Osteoblast (primary cell): ENCODE data around the gene TNFRSF1A. TPM values are rescaled to one million over a fixed set of nuclear protein-coding genes. Genes with fewer than 3 reads are reported as not detected.
A peak's percentile ranks its signal among the peaks of the same experiment; 100 is the strongest.

ENCODE experiments used
- DNase-seq: peaks from one replicate; pipeline ENCODE4 v3.0.0; 2011; ENCODE audit warnings: low spot score, mixed read lengths; ENCODE audit not compliant: insufficient read length; ENCODE audit errors: missing footprints
- H2AFZ ChIP-seq: 2 replicates; pipeline ENCODE4 v1.6.0; 2011; ENCODE audit warnings: mild to moderate bottlenecking, low read length
- H3K27ac ChIP-seq: 2 replicates; pipeline ENCODE4 v1.5.1; 2011; ENCODE audit warnings: mild to moderate bottlenecking, low read depth, low read length, moderate library complexity
- H3K27me3 ChIP-seq: 2 replicates; pipeline ENCODE4 v1.6.0; 2012; ENCODE audit warnings: mild to moderate bottlenecking, control low read depth, inconsistent platforms, low read length, moderate library complexity; ENCODE audit not compliant: insufficient read depth
- H3K36me3 ChIP-seq: 2 replicates; pipeline ENCODE4 v1.5.1; 2011; ENCODE audit warnings: mild to moderate bottlenecking, low read length, control low read depth, moderate library complexity; ENCODE audit not compliant: insufficient read depth
- H3K4me1 ChIP-seq: 2 replicates; pipeline ENCODE4 v1.5.1; 2011; ENCODE audit warnings: mild to moderate bottlenecking, low read length, control low read depth, moderate library complexity; ENCODE audit not compliant: insufficient read depth
- H3K4me2 ChIP-seq: 2 replicates; pipeline ENCODE4 v1.6.0; 2011; ENCODE audit warnings: mild to moderate bottlenecking, low read length; ENCODE audit not compliant: insufficient read depth
- H3K4me3 ChIP-seq: fragments of 200-600 bp; sonication (generic); 3 replicates; pipeline ENCODE4 v1.5.1; 2012; ENCODE audit warnings: mild to moderate bottlenecking, low read length, inconsistent platforms; ENCODE audit not compliant: insufficient read depth
- H3K79me2 ChIP-seq: 2 replicates; pipeline ENCODE4 v1.6.0; 2012; ENCODE audit warnings: mild to moderate bottlenecking, low read length, control low read depth, inconsistent platforms; ENCODE audit not compliant: insufficient read depth
- H3K9me3 ChIP-seq: 2 replicates; pipeline ENCODE4 v1.5.1; 2011; ENCODE audit warnings: low read depth, low read length, control low read depth
- H4K20me1 ChIP-seq: 2 replicates; pipeline ENCODE4 v1.6.0; 2012; ENCODE audit warnings: mild to moderate bottlenecking, low read length, control low read depth; ENCODE audit not compliant: insufficient read depth
- total RNA-seq: library from RNA; depleted of rRNA; stranded (reverse); fragments of >200 nt; gene quantifications from 2 replicates; pipeline ENCODE4 v1.2.3, GENCODE V29; 2012
- TF ChIP-seq, protein P1 (sequence below): IDR thresholded peaks from 2 replicates; pipeline ENCODE4 v1.5.1; 2011; ENCODE audit warnings: mild to moderate bottlenecking, low read depth, low read length, moderate library complexity; ENCODE audit errors: extremely low read depth

Gene TNFRSF1A
- total RNA-seq, 1 donor = 228 TPM

DNA sequence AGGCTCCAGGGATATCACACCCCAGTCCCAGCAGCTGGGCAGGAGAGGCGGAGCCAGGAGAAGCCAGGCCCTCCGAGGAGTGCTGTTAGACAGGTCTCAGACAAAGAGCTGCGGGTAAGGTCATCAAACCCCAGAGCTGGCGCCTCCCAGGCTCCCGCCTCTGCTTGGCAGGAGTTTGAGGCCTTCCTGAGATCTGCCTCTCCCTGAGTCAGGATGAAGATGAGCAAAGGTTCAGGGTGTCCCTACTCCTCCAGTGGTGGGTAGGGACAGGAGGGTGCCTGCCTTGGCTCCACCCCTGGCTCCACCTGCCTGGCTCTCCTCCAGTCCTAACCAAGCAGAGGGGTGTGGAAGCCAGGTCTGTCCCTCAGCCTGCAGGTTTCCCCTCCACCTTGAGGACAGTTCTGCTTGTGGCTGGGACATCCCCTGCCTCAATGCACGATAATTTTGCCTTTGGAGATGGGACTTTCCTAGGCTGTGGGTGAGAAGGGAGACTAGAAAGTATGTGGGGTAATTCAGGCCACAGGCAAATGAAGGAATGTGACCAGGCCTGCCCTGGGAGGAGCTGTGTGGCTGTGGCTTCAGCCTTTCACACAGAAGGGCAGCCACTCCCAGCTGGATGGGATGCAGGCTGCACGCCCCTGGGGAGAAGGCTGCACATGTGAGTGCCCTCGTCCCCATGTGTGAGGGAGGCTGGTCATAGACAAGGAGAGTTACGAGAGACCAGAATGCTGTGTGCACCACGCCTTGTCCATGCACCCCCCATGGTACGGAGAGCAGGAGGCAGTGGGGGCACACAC, 29.1 kb downstream of the TNFRSF1A start:
- Histone ChIP-seq H3K4me3 (no peak overlapping the region), H3K9me3 (no peaks in the 10 kb centered on the region), H3K79me2 (no peaks in the 10 kb centered on the region), H3K36me3 (no peaks in the 10 kb centered on the region), H4K20me1 (no peaks in the 10 kb centered on the region), H2AFZ (no peak overlapping the region), H3K4me1 (peaks cover 10% of the 10 kb centered on the region), H3K4me2 (no peak overlapping the region), H3K27me3 (peaks cover 18% of the 10 kb centered on the region), H3K27ac (no peak overlapping the region)
- TF ChIP-seq, protein P1, sequence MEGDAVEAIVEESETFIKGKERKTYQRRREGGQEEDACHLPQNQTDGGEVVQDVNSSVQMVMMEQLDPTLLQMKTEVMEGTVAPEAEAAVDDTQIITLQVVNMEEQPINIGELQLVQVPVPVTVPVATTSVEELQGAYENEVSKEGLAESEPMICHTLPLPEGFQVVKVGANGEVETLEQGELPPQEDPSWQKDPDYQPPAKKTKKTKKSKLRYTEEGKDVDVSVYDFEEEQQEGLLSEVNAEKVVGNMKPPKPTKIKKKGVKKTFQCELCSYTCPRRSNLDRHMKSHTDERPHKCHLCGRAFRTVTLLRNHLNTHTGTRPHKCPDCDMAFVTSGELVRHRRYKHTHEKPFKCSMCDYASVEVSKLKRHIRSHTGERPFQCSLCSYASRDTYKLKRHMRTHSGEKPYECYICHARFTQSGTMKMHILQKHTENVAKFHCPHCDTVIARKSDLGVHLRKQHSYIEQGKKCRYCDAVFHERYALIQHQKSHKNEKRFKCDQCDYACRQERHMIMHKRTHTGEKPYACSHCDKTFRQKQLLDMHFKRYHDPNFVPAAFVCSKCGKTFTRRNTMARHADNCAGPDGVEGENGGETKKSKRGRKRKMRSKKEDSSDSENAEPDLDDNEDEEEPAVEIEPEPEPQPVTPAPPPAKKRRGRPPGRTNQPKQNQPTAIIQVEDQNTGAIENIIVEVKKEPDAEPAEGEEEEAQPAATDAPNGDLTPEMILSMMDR = no peak
- peak; percentile 91 for DNase-seq

- Histone ChIP-seq H3K4me3 (no peak overlapping the region), H3K27ac (no peak overlapping the region), H3K4me2 (no peak overlapping the region), H3K27me3 (peaks cover 18% of the 10 kb centered on the region), H3K4me1 (peaks cover 10% of the 10 kb centered on the region), H4K20me1 (no peaks in the 10 kb centered on the region), H3K79me2 (no peaks in the 10 kb centered on the region), H3K9me3 (no peaks in the 10 kb centered on the region), H2AFZ (no peak overlapping the region), H3K36me3 (no peaks in the 10 kb centered on the region)
- DNase-seq = peak; percentile 72
- TF ChIP-seq, protein P1 = no peak
Observed at GRCh38 chr12:6311822-6312528, 29.9 kb downstream of the TNFRSF1A start.

DNA sequence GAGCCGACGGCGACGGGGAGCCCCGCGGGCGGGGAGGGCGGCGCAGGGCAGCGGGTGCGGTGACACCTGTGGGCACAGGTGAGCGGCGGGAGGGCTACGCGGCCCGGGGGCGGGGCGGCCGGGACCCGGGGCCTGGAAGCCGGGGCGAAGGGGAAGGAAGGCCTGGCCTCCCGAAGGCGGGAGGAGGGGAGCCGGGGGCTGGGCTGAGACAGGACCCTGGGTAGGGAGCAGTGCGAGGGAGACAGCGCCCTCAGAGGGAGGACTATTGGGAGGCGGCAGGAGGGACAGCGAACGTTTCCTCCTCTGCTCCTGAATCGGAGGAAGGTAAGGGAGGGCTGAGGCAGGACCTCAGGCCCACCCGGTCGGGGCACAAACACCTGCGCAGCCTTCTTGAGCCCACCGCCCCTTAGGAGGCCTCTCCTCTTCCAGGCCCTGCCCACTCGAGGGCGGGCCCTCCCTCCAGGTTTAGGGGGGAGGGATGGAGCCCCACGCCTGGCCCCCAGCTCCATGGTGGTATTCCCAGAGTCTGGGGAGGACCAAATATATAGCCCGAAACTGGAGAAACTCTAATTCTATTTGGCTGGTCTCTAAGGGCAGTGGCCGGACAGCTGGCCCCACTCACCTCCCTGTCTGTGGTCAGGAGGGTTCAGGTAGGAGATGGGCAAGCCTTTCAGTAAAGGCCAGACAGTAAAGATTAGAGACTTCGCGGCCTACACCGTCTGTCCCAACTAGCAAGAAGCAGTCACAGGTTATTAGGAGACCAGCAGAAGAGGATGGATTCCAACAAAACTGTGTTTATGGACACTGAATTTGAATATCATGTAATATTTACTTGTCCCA, 30.9 kb downstream of the TNFRSF1A start:
- Histone ChIP-seq H3K4me3 (peak overlapping the region; percentile 25), H4K20me1 (no peaks in the 10 kb centered on the region), H3K79me2 (no peaks in the 10 kb centered on the region), H3K4me2 (no peak overlapping the region), H3K27ac (no peak overlapping the region), H3K36me3 (no peaks in the 10 kb centered on the region), H3K4me1 (peaks cover 10% of the 10 kb centered on the region), H3K9me3 (no peaks in the 10 kb centered on the region), H2AFZ (no peak overlapping the region), H3K27me3 (peaks cover 18% of the 10 kb centered on the region)
- peak; percentile 79 for DNase-seq
- TF ChIP-seq, protein P1 = no peak
